NCI-H510A (cell line): ENCODE results near the gene CYP2A6.
"Not testable (repeated sequence)": the region's sequence is repeated elsewhere in the genome, so short reads cannot be mapped to it uniquely, and the experiment has no call there.

Source experiments
- DNase-seq: peaks from one replicate; lab custom pipeline; 2025; lab: John Stamatoyannopoulos, UW

The CYP2A6 gene

GRCh38 chr19:40850277-40850676 is at the start of gene CYP2A6:
Gene CYP2A6 (minus strand): TSS chr19:40850447. CDS start chr19:40850426, 21 bp downstream.
- DNase-seq, result not testable (repeated sequence)

GRCh38 chr19:40899964-40900363 is 49.7 kb upstream of the CYP2A6 start:
- not testable (repeated sequence) for DNase-seq

GRCh38 chr19:40896843-40897789 is 46.9 kb upstream of the CYP2A6 start:
- DNase-seq, result not testable (repeated sequence)

GRCh38 chr19:40896418-40896796 is 46.2 kb upstream of the CYP2A6 start:
- DNase-seq, result no peak

GRCh38 chr19:40893112-40893511 is 42.9 kb upstream of the CYP2A6 start:
- DNase-seq, result no peak

- no peak for DNase-seq
Observed at GRCh38 chr19:40889366-40889765, 39.1 kb upstream of the CYP2A6 start.

- no peak for DNase-seq
Observed at GRCh38 chr19:40888191-40888590, 37.9 kb upstream of the CYP2A6 start.

- DNase-seq, result not testable (repeated sequence)
Observed at GRCh38 chr19:40884187-40884931, 34.1 kb upstream of the CYP2A6 start.

- DNase-seq, result not testable (repeated sequence)
Observed at GRCh38 chr19:40882062-40882461, 31.8 kb upstream of the CYP2A6 start, which contains the start of gene CYP2A7. Gene CYP2A7 (minus strand): TSS chr19:40882231. CDS start chr19:40882210, 21 bp downstream.

- not testable (repeated sequence) for DNase-seq
Observed at GRCh38 chr19:40879349-40879748, 29.1 kb upstream of the CYP2A6 start.

- DNase-seq, result not testable (repeated sequence)
Observed at GRCh38 chr19:40875526-40875951, 25.3 kb upstream of the CYP2A6 start.

GRCh38 chr19:40874874-40875273 is 24.6 kb upstream of the CYP2A6 start:
- not testable (repeated sequence) for DNase-seq

- not testable (repeated sequence) for DNase-seq
Observed at GRCh38 chr19:40873873-40874272, 23.6 kb upstream of the CYP2A6 start.

GRCh38 chr19:40872209-40872608 is 22.0 kb upstream of the CYP2A6 start:
- no peak for DNase-seq

GRCh38 chr19:40867701-40868100 is 17.5 kb upstream of the CYP2A6 start:
- no peak for DNase-seq

- DNase-seq, result not testable (repeated sequence)
Observed at GRCh38 chr19:40864739-40865496, 14.7 kb upstream of the CYP2A6 start.

GRCh38 chr19:40862785-40863184 is 12.5 kb upstream of the CYP2A6 start:
- DNase-seq, result no peak

- no peak for DNase-seq
Observed at GRCh38 chr19:40862333-40862732, 12.1 kb upstream of the CYP2A6 start.

- no peak for DNase-seq
Observed at GRCh38 chr19:40858109-40858508, 7.9 kb upstream of the CYP2A6 start.

- DNase-seq, result not testable (repeated sequence)
Observed at GRCh38 chr19:40852467-40853152, 2.4 kb upstream of the CYP2A6 start.

- DNase-seq, result not testable (repeated sequence)
Observed at GRCh38 chr19:40846722-40847121, 3.5 kb downstream of the CYP2A6 start.
